Glutamatergic neuron (in vitro differentiated cells): ENCODE measurements around the gene SLC41A1. TPM values are rescaled to one million over a fixed set of nuclear protein-coding genes. Genes with fewer than 3 reads are reported as not detected.
"Not testable (repeated sequence)": the region's sequence is repeated elsewhere in the genome, so short reads cannot be mapped to it uniquely, and the experiment has no call there.

Experiments used
- DNase-seq: peaks from one replicate; pipeline ENCODE4 v3.0.0; 2022
- H3K27ac Mint-ChIP-seq: one replicate; pipeline ENCODE4 v1.8.0; 2020; ENCODE audit warnings: mild to moderate bottlenecking, mixed read lengths, inconsistent platforms; ENCODE audit not compliant: unreplicated experiment
- H3K27me3 Mint-ChIP-seq: one replicate; pipeline ENCODE4 v1.8.0; 2020; ENCODE audit warnings: mild to moderate bottlenecking, moderate library complexity, mixed read lengths, inconsistent platforms; ENCODE audit not compliant: unreplicated experiment
- H3K36me3 Mint-ChIP-seq: one replicate; pipeline ENCODE4 v1.8.0; 2020; ENCODE audit warnings: mild to moderate bottlenecking, mixed read lengths, inconsistent platforms; ENCODE audit not compliant: unreplicated experiment
- H3K4me1 Mint-ChIP-seq: one replicate; pipeline ENCODE4 v1.8.0; 2020; ENCODE audit warnings: mild to moderate bottlenecking, low read depth, mixed read lengths, inconsistent platforms; ENCODE audit not compliant: unreplicated experiment
- H3K4me3 Mint-ChIP-seq: one replicate; pipeline ENCODE4 v1.8.0; 2020; ENCODE audit warnings: mild to moderate bottlenecking, mixed read lengths, inconsistent platforms; ENCODE audit not compliant: unreplicated experiment
- H3K9me3 Mint-ChIP-seq: one replicate; pipeline ENCODE4 v1.8.0; 2020; ENCODE audit warnings: mild to moderate bottlenecking, moderate library complexity, mixed read lengths, inconsistent platforms; ENCODE audit not compliant: unreplicated experiment
- CTCF ChIP-seq: fragments of 200-600 bp; sonication (generic); IDR thresholded peaks from one replicate; pipeline ENCODE4 v1.5.0; 2021; ENCODE audit not compliant: partially characterized antibody, unreplicated experiment
- long read RNA-seq: library from polyadenylated mRNA; unstranded; transcript quantifications from one replicate; pipeline ENCODE4 v2.0.0, GENCODE V29; 2020; ENCODE audit not compliant: unreplicated experiment
- total RNA-seq: library from RNA; stranded (reverse); fragmentation: NEBNext Ultra II Directional; extraction: Animal tissue kit (Norgen Biotek cat#: 25700); gene quantifications from one replicate; pipeline ENCODE4 v1.2.1, GENCODE V29; 2021; ENCODE audit not compliant: unreplicated experiment

Gene SLC41A1
- 6.2 TPM for total RNA-seq
- long read RNA-seq = 0 reads

- H3K4me3 Mint-ChIP-seq = peak within 1 kb of the TSS; percentile 90
- peaks cover 4% of the 10 kb centered on the region for H3K4me1 Mint-ChIP-seq
- H3K9me3 Mint-ChIP-seq = no peaks in the 10 kb centered on the region
- no peak within 1 kb of the TSS for H3K27ac Mint-ChIP-seq
- no peaks in the 10 kb centered on the region for H3K36me3 Mint-ChIP-seq
- H3K27me3 Mint-ChIP-seq = peaks cover 20% of the 10 kb centered on the region
- peak; percentile 90 for DNase-seq
- TF ChIP-seq CTCF = no peak
Observed at GRCh38 chr1:205812878-205813754, at the start of gene SLC41A1. TSS of gene SLC41A1 (minus strand) at chr1:205813198. CDS start at chr1:205810441, 2,757 bp downstream.

DNA sequence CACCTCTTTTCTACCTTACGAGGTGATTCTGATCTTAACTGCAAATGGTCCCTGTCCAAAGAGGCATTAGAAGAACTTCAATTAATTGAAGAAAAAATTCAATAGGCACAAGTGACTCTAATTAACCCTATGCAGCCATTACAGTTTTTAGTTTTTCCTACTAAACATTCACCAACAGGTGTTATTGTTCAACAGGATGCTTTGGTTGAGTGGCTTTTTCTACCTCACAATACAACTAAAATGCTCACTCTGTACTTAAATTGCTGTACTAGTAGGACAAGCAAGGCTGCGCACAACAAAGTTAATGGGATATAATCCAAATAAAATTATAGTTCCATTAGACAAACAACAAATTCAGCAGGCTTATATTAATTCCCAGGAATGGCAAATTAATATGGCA lies 48.5 kb upstream of the SLC41A1 start:
- peaks cover 2% of the 10 kb centered on the region for H3K9me3 Mint-ChIP-seq

DNA sequence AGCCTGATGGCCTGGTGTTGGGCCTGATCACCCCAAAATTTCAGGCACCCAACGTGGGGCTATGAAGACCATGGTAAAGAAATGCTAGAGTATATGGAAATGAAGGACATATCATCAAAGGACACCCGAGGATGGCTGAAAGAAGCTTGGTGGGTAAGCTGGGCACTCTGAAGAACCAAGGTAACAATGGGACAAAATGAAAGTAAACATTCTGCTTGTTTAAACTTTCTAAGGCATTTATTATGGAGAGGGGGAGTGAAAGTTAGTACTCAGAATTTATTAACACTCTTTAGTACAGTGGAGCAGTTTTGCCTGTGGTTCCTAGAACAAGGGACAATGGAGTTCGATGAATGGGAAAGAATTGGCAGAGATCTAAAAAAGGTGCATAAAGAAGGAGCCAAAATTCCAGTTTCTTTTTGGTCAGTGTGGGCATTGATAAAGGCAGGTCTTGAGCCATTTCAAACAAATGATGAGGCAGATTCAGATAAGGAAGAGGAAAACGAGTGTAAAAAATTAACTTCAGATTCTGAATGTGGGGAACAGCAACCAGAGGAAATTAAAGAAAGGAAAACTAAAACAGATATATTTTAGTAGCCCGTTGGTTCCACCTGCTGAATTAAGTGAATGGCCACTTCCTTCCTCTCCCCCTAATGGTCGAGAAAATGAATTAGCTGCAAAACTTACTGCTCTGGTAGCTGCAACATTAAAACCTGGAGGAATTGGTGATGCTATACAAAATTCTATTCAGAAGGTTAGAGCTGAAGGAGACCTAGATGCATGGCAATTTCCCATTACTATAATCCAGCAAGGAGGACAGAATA lies 45.4 kb upstream of the SLC41A1 start:
- no peaks in the 10 kb centered on the region for H3K4me1 Mint-ChIP-seq

More for the DNA sequence above, 48.5 kb upstream of the SLC41A1 start:
- DNase-seq = no peak
- no peak for TF ChIP-seq CTCF
- Mint-ChIP-seq H3K4me1 (no peaks in the 10 kb centered on the region), H3K36me3 (peaks cover 4% of the 10 kb centered on the region), H3K4me3 (no peak overlapping the region), H3K27ac (no peak overlapping the region), H3K27me3 (no peaks in the 10 kb centered on the region)

GRCh38 chr1:205857501-205857900 lies 44.5 kb upstream of the SLC41A1 start:
- not testable (repeated sequence) for H3K27ac Mint-ChIP-seq, H3K27me3 Mint-ChIP-seq, H3K9me3 Mint-ChIP-seq, H3K4me1 Mint-ChIP-seq, H3K4me3 Mint-ChIP-seq, DNase-seq
- H3K36me3 Mint-ChIP-seq = peaks cover 13% of the 10 kb centered on the region

More for the DNA sequence above, 45.4 kb upstream of the SLC41A1 start:
- DNase-seq = no peak
- H3K9me3 Mint-ChIP-seq = peaks cover 2% of the 10 kb centered on the region
- peaks cover 13% of the 10 kb centered on the region for H3K36me3 Mint-ChIP-seq
- H3K27ac Mint-ChIP-seq = no peak overlapping the region
- no peak for TF ChIP-seq CTCF
- no peaks in the 10 kb centered on the region for H3K27me3 Mint-ChIP-seq
- H3K4me3 Mint-ChIP-seq = no peak overlapping the region

DNA sequence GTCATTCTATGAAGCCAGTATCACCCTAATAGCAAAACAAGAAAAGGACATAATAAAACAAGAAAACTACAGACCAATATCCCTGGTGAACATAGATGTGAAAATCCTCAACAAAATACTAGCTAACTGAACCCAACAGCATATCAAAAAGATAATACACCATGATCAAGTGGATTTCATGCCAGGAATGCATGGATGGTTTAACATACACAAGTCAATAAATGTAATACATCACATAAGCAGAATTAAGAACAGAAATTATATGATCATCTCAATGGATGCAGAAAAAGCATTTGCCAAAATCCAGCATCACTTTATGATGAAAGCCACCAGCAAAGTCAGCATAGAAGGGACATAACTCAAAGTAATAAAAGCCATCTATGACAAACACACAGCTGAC lies 43.4 kb upstream of the SLC41A1 start:
- H3K27me3 Mint-ChIP-seq = no peaks in the 10 kb centered on the region
- TF ChIP-seq CTCF = no peak
- no peaks in the 10 kb centered on the region for H3K4me1 Mint-ChIP-seq
- H3K27ac Mint-ChIP-seq = no peak overlapping the region
- peaks cover 2% of the 10 kb centered on the region for H3K9me3 Mint-ChIP-seq
- no peak for DNase-seq
- H3K4me3 Mint-ChIP-seq = no peak overlapping the region
- H3K36me3 Mint-ChIP-seq = peaks cover 13% of the 10 kb centered on the region
